Spleen (tissue), 11 donors: ENCODE measurements around the gene ANKRD1. TPM values are rescaled to one million over a fixed set of nuclear protein-coding genes. Genes with fewer than 3 reads are reported as not detected.
A peak's percentile ranks its signal among the peaks of the same experiment; 100 is the strongest.

Experiments
- DNase-seq: peaks from one replicate; pipeline ENCODE4 v3.0.0-alpha.2; 2020
- H3K27ac ChIP-seq, 8 donors: fragments of 200-600 bp; sonication (generic) in 7 of 8; 1 replicate in 4 of 8; 2 replicates in 4 of 8; pipeline versions ENCODE4 v1.5.0 to v1.8.0; 2016 to 2021; ENCODE audit warnings: inconsistent platforms in 4 of 8, mild to moderate bottlenecking in 4 of 8, moderate library complexity in 1 of 8
- H3K27me3 ChIP-seq, 7 donors: fragments of 200-600 bp; sonication (generic) in 6 of 7; replicated peaks in 1 of 7; 1 replicate in 4 of 7; 2 replicates in 3 of 7; pipeline versions ENCODE4 v1.5.0 to v1.8.0; 2016 to 2021; ENCODE audit warnings: inconsistent platforms in 3 of 7, mild to moderate bottlenecking in 1 of 7
- H3K36me3 ChIP-seq, 6 donors: fragments of 200-600 bp; sonication (generic) in 5 of 6; 1 replicate in 4 of 6; 2 replicates in 2 of 6; pipeline versions ENCODE4 v1.5.0 to v1.8.0; 2016 to 2021; ENCODE audit warnings: inconsistent platforms in 2 of 6
- H3K4me1 ChIP-seq, 6 donors: fragments of 200-600 bp; sonication (generic) in 5 of 6; 1 replicate in 3 of 6; 2 replicates in 3 of 6; pipeline versions ENCODE4 v1.5.0 to v1.8.0; 2016 to 2021; ENCODE audit warnings: inconsistent platforms in 3 of 6
- H3K4me3 ChIP-seq, 8 donors: fragments of 200-600 bp; sonication (generic) in 7 of 8; 1 replicate in 4 of 8; 2 replicates in 4 of 8; pipeline versions ENCODE4 v1.5.0 to v1.8.0; 2016 to 2021; ENCODE audit warnings: inconsistent platforms in 4 of 8, mild to moderate bottlenecking in 4 of 8, moderate library complexity in 2 of 8
- H3K9me3 ChIP-seq, 8 donors: fragments of 200-600 bp; sonication (generic) in 7 of 8; 1 replicate in 4 of 8; 2 replicates in 4 of 8; pipeline versions ENCODE4 v1.5.0 to v1.8.0; 2016 to 2021; ENCODE audit warnings: inconsistent platforms in 4 of 8
- POLR2A ChIP-seq, 3 donors: fragments of 450-650 bp; IDR thresholded peaks; one replicate each; pipeline ENCODE4 v1.5.1; 2017; ENCODE audit warnings: antibody characterized with exemption in 3 of 3, mild to moderate bottlenecking in 1 of 3
- POLR2AphosphoS5 ChIP-seq, 3 donors: sonication (generic); formaldehyde crosslinking; IDR thresholded peaks; one replicate each; pipeline ENCODE4 v1.5.1; 2017; ENCODE audit warnings: antibody characterized with exemption in 3 of 3
- WGBS, 5 donors: extraction: QIAGEN DNeasy Blood & Tissue Kit in 3 of 5; methylation state at CpG; one replicate each; pipeline versions ENCODE4 v1.1.5 to v1.1.7; 2013 to 2018; 5-methylcytosine and 5-hydroxymethylcytosine counted together
- intact Hi-C: fragments of 100-400 bp; cut with DNase I; formaldehyde crosslinking; loops from one replicate; pipeline ENCODE4 v1.15.0; 2023; ENCODE audit warnings: low total_unique reads
- polyA plus RNA-seq, 3 donors: library from polyadenylated mRNA; stranded (reverse); fragments of 200-250 nt; gene quantifications; one replicate each; pipeline ENCODE4 v1.2.1, GENCODE V29; 2013
- total RNA-seq, 7 donors: library from RNA; depleted of rRNA in 3 of 7; stranded (reverse); fragments of >200 nt in 3 of 7; fragmentation: NEBNext Ultra II Directional in 4 of 7; extraction: Animal tissue kit (Norgen Biotek cat#: 25700) in 4 of 7; gene quantifications; one replicate each; pipeline versions ENCODE4 v1.1.0 to v1.2.1, GENCODE V29; 2016 to 2021
- TF ChIP-seq, protein P1 (sequence below), 11 experiments: fragments of 200-600 bp in 7 of 11; fragments of 450-650 bp in 4 of 11; sonication (generic) in 4 of 11; IDR thresholded peaks in 8 of 11; conservative IDR thresholded peaks in 3 of 11; 1 replicate in 7 of 11; 2 replicates in 4 of 11; pipeline versions ENCODE4 v1.4.0 to v1.8.0; 2016 to 2021; ENCODE audit warnings: antibody characterized with exemption in 11 of 11, inconsistent platforms in 4 of 11, mild to moderate bottlenecking in 1 of 11
- donor health status: healthy with polysubstance abuse.
- donor health status: DM: no; HTN: no; CAD: no; lungs with moderate emphysema.
- donor health status: DM: no; HTN: no; CAD: no.
- donor health status: Bipolar disorder and iron deficiency.
- donor health status: healthy.
- donor health status: DM: no; HTN: no; CAD: no.
- donor health status: DM: yes; HTN: yes; CAD: no.

ANKRD1 gene
- total and polyA plus RNA-seq, 10 donors = 0.13 to 1.6 (median 0.83) TPM; not detected in 4

DNA sequence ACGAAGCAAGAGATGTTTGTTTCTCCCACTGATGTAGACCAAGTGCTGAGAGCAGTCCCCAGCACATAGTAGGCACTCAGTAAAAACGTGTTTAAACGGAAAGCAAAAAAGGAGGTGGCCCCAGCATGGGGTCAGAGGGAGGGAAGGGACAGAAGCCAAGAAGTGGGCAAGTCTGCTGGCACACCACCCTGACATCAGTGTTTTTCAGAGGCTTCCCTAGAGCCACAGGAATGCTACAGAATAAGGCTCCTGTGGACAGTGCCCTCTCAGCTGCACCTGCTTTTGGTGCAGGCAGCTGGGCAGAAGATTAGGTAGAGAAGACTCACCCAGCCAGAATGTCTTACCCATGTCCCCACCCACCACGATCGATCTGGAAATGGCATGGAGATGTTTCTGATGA lies 8.3 kb upstream of the ANKRD1 start:
- peak overlapping the region in 3 of 8 donors; percentile 6 to 74 (median 60) for H3K27ac ChIP-seq
- H3K27me3 ChIP-seq = no peaks in the 10 kb centered on the region
- no peak for TF ChIP-seq POLR2A (IDR thresholded peaks at IDR 0.05)
- no peak for TF ChIP-seq POLR2AphosphoS5 (IDR thresholded peaks at IDR 0.05)
- TF ChIP-seq, protein P1, sequence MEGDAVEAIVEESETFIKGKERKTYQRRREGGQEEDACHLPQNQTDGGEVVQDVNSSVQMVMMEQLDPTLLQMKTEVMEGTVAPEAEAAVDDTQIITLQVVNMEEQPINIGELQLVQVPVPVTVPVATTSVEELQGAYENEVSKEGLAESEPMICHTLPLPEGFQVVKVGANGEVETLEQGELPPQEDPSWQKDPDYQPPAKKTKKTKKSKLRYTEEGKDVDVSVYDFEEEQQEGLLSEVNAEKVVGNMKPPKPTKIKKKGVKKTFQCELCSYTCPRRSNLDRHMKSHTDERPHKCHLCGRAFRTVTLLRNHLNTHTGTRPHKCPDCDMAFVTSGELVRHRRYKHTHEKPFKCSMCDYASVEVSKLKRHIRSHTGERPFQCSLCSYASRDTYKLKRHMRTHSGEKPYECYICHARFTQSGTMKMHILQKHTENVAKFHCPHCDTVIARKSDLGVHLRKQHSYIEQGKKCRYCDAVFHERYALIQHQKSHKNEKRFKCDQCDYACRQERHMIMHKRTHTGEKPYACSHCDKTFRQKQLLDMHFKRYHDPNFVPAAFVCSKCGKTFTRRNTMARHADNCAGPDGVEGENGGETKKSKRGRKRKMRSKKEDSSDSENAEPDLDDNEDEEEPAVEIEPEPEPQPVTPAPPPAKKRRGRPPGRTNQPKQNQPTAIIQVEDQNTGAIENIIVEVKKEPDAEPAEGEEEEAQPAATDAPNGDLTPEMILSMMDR (IDR thresholded peaks at IDR 0.05 in 8 of 11, conservative IDR thresholded peaks at IDR 0.05 in 3 of 11) = no peak
- 71 to 85% (median 82%) methylated on average over 5 of the region's 5 CpGs for WGBS, 5 donors
- H3K4me3 ChIP-seq = no peak overlapping the region
- H3K9me3 ChIP-seq = no peaks in the 10 kb centered on the region
- H3K4me1 ChIP-seq = peaks cover 0 to 26% (median 9%) of the 10 kb centered on the region in 6 donors
- no peak for DNase-seq
- no peaks in the 10 kb centered on the region for H3K36me3 ChIP-seq
- intact Hi-C loops = no loop called here

DNA sequence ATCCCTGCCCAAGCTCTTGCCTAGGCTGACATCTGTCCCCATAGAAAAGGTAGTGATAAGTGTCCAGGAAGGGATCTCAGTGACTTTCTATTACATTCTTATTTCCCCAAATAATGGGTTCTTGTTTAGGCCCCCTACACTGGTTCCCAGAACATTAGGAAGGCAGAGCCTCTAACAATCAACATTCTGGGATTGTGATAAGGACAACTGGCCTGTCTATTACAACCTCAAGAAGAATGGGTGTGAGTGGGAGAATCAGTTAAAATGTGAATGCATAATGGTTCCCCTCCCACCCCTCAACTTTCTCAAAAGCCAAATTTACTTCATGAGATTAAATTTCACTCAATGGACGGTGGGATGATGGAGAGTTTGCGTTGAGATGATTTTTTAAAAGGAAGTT lies 6.4 kb upstream of the ANKRD1 start:
- intact Hi-C loops = no loop called here
- WGBS, 5 donors = 82 to 97% (median 88%) methylated on average over 2 of the region's 2 CpGs
- TF ChIP-seq POLR2AphosphoS5 (IDR thresholded peaks at IDR 0.05) (no peak), POLR2A (IDR thresholded peaks at IDR 0.05) (no peak)
- TF ChIP-seq, protein P1 (IDR thresholded peaks at IDR 0.05 in 8 of 11, conservative IDR thresholded peaks at IDR 0.05 in 3 of 11) = no peak
- Histone ChIP-seq H3K4me3 (no peak overlapping the region), H3K27me3 (no peaks in the 10 kb centered on the region), H3K27ac (no peak overlapping the region), H3K36me3 (no peaks in the 10 kb centered on the region), H3K9me3 (no peaks in the 10 kb centered on the region), H3K4me1 (peaks cover 0 to 26% (median 9%) of the 10 kb centered on the region in 6 donors)
- no peak for DNase-seq

DNA sequence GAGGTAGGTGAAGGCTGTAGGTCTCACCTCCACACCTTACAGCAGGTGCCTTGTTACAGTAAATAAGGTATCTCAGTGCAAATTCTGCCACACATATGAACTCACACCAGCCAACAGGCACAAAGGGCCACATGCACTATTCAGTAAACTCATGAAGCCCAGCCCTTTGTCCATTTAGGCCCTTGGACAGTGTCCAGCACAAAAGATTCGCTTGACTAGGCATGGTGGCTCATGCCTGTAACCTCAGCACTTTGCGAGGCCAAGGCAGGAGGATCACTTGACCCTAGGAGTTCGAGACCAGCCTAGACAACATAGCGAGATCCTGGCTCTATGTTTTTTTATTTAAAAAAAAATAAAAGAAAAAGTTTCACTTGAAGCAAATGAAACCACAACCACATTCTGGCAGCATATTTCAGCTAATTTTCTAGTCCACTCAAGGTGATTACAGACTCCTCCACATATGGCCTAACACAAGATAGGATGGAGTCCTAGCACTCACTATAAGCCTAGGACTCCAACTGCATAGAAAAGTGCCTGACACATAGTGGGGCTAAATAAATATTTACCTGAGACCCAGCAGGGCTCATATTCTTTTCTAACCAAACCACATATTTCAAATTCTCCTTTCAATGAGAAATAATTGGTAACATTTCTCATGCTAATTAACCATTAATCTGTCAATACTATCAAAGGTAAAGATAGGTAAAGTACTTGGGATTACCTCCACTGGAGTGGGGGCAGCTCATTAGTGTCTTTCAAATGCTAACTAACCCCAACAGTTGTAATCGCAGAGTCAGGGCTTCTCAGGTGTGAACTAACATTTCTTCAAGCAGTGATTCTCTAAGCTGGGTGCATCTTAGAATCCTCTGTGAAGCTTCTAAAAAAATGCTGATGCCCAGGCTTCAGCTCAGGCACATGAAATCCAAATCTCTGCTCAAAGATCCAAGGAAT lies 4.5 kb upstream of the ANKRD1 start:
- Histone ChIP-seq H3K36me3 (no peaks in the 10 kb centered on the region), H3K9me3 (no peaks in the 10 kb centered on the region), H3K4me1 (peaks cover 0 to 8% (median 0%) of the 10 kb centered on the region in 6 donors), H3K27ac (no peak overlapping the region), H3K27me3 (no peaks in the 10 kb centered on the region), H3K4me3 (no peak overlapping the region)
- WGBS, 5 donors = 85 to 92% (median 91%) methylated on average over 5 of the region's 5 CpGs
- TF ChIP-seq, protein P1 (IDR thresholded peaks at IDR 0.05 in 8 of 11, conservative IDR thresholded peaks at IDR 0.05 in 3 of 11) = no peak
- TF ChIP-seq POLR2A (IDR thresholded peaks at IDR 0.05) (no peak), POLR2AphosphoS5 (IDR thresholded peaks at IDR 0.05) (no peak)
- intact Hi-C loops = no loop called here
- no peak for DNase-seq

DNA sequence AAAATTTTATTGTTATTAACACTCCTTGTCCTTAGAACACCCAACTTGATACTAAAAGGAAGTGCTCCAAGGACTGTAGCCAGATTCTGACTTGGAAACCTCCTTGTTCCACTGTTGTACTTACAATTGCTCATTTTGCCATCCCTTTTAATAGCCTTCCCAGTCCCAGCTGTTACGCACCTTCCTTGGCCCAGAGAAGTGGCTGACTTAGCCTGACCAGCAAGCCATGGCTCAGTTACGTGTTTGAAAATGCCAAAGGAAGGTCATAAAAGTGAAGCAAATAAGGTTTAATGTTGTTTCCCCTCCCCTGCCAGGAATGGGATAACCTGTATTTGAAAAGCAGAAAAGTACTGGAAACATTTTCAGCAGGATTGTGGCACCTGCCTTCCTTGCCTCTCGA lies 3.7 kb upstream of the ANKRD1 start:
- peaks cover 0 to under 1% (median 0%) of the 10 kb centered on the region in 6 donors for H3K4me1 ChIP-seq
- intact Hi-C loops = no loop called here
- H3K27ac ChIP-seq = no peak overlapping the region
- H3K9me3 ChIP-seq = no peaks in the 10 kb centered on the region
- no peak overlapping the region for H3K4me3 ChIP-seq
- no peak for DNase-seq
- H3K36me3 ChIP-seq = no peaks in the 10 kb centered on the region
- H3K27me3 ChIP-seq = no peaks in the 10 kb centered on the region
- WGBS, 5 donors = 85 to 97% (median 89%) methylated on average over 3 of the region's 3 CpGs
- no peak for TF ChIP-seq POLR2AphosphoS5 (IDR thresholded peaks at IDR 0.05)
- TF ChIP-seq, protein P1 (IDR thresholded peaks at IDR 0.05 in 8 of 11, conservative IDR thresholded peaks at IDR 0.05 in 3 of 11) = no peak
- TF ChIP-seq POLR2A (IDR thresholded peaks at IDR 0.05) = no peak
